Suppressor macrophage treated with lipopolysaccharide for 1 hour (primary cell): Measurements from ENCODE around the gene SIAH3.

ENCODE experiments used
- DNase-seq, 3 donors: peaks; one replicate each; pipeline ENCODE4 v3.0.0-alpha.2; 2020 to 2022

Gene SIAH3

GRCh38 chr13:45860240-45860639 is 8.7 kb upstream of the SIAH3 start:
- DNase-seq, result no peak

- no peak for DNase-seq
These were observed 8.2 kb upstream of the SIAH3 start for GRCh38 chr13:45859705-45860104.

GRCh38 chr13:45852494-45852893 is 941 bp upstream of the SIAH3 start:
- no peak for DNase-seq

- DNase-seq, result no peak
These were observed 403 bp upstream of the SIAH3 start for GRCh38 chr13:45851956-45852355.

- DNase-seq, result no peak
These were observed 1.4 kb downstream of the SIAH3 start for GRCh38 chr13:45850027-45850613.

GRCh38 chr13:45849408-45849807 is 2.1 kb downstream of the SIAH3 start:
- DNase-seq, result no peak

GRCh38 chr13:45847554-45848224 is 3.9 kb downstream of the SIAH3 start:
- DNase-seq, result peak; percentile 54 to 61 (median 60)

GRCh38 chr13:45846681-45847080 is 4.9 kb downstream of the SIAH3 start:
- no peak for DNase-seq

- no peak for DNase-seq
These were observed 13.3 kb downstream of the SIAH3 start for GRCh38 chr13:45838171-45838745.

- peak; percentile 48 to 85 (median 83) for DNase-seq
These were observed 14.4 kb downstream of the SIAH3 start for GRCh38 chr13:45837111-45837510.

- DNase-seq, result no peak
These were observed 17.1 kb downstream of the SIAH3 start for GRCh38 chr13:45834411-45834994.

- DNase-seq, result peak; percentile 43 to 52 (median 51)
These were observed 17.7 kb downstream of the SIAH3 start for GRCh38 chr13:45833663-45834375.

GRCh38 chr13:45833242-45833641 is 18.3 kb downstream of the SIAH3 start:
- no peak for DNase-seq

- no peak for DNase-seq
These were observed 19.7 kb downstream of the SIAH3 start for GRCh38 chr13:45831851-45832250.

GRCh38 chr13:45830121-45830520 is 21.4 kb downstream of the SIAH3 start:
- DNase-seq, result no peak

- DNase-seq, result peak; percentile 21 to 53 (median 39)
These were observed 23.1 kb downstream of the SIAH3 start for GRCh38 chr13:45828256-45828968.

GRCh38 chr13:45827318-45827717 is 24.2 kb downstream of the SIAH3 start:
- DNase-seq, result no peak

GRCh38 chr13:45826731-45827130 is 24.8 kb downstream of the SIAH3 start:
- peak; percentile 31 to 53 (median 49) for DNase-seq

GRCh38 chr13:45825387-45825650 is 26.2 kb downstream of the SIAH3 start:
- no peak for DNase-seq

GRCh38 chr13:45823583-45823982 is 28.0 kb downstream of the SIAH3 start:
- DNase-seq, result no peak

GRCh38 chr13:45821811-45822210 is 29.7 kb downstream of the SIAH3 start:
- no peak for DNase-seq

GRCh38 chr13:45820106-45820838 is 31.3 kb downstream of the SIAH3 start:
- no peak for DNase-seq
